Central memory CD4-positive, alpha-beta T cell (primary cell): ENCODE results near the gene TRIM52.
A peak's percentile ranks its signal among the peaks of the same experiment; 100 is the strongest.
"Not testable (repeated sequence)": the region's sequence is repeated elsewhere in the genome, so short reads cannot be mapped to it uniquely, and the experiment has no call there.

ENCODE experiments used
- DNase-seq: peaks from one replicate; pipeline ENCODE4 v3.0.0; 2022

TRIM52 gene

DNA sequence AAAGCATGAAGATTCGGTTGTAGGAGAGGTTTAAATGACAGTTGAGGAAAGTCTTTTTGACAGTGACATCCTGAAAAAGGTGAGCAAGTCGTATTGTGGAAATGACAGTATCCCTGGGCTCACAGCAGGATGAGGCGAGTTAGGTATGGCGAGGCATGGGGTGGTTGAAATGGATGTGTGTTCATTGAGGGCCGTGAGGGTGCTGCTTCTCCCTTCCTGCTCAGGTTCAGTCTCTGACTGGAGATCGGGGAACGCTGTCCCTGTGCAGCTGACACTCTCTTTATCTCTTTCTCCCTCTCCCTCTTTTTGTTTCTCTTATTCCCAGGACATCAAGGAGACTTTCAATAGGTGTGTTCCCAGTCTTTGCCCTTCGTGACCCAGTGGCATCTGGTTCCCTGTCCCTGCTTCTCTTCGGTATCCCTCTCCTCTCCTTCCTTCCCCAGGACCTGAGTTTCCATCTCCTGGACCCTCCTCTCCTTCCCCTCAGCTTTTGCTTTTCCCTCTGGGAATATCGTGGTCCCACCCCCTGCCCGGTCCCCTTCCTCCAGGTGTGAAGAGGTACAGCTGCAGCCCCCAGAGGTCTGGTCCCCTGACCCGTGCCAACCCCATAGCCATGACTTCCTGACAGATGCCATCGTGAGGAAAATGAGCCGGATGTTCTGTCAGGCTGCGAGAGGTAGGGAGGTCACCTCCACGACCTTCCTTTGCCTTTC is 27.7 kb downstream of the TRIM52 start:
- DNase-seq = no peak

DNA sequence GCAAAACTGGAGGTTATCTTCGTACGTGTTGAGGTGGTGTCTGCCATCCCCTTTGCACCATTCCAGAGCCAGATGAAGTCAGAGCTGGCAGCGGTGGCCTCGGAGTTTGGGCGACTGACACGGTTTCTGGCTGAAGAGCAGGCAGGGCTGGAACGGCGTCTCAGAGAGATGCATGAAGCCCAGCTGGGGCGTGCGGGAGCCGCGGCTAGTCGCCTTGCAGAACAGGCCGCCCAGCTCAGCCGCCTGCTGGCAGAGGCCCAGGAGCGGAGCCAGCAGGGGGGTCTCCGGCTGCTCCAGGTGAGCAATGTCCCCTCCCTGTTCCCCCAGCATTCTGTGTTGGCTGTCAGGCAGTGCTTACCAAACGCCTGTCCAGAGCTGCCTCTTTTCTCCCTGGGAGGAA is 28.4 kb downstream of the TRIM52 start:
- DNase-seq = no peak

DNA sequence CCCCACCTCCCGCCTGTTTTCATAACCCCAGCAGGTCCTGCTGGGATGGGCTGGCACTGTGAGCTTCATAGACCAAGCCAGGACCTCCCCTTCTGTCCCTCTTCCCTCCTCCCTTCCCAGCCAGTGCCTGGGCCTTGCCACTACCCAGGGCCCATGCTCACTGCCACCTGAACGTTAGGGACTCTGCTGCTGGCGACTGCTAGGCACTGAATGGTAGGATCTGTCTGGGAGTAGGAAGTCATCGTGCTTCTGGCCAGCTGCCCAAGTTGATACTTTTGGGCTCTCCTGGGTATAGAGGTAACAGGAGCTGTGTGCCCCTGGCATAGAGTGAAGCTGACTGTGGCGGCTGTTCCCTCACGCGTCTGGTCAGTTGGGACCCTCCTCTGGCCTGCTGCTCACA is 29.5 kb downstream of the TRIM52 start:
- DNase-seq = no peak

GRCh38 chr5:181230551-181230950 is 30.4 kb downstream of the TRIM52 start:
- DNase-seq = no peak

- no peak for DNase-seq
Measured at GRCh38 chr5:181229996-181230395, 30.9 kb downstream of the TRIM52 start.

DNA sequence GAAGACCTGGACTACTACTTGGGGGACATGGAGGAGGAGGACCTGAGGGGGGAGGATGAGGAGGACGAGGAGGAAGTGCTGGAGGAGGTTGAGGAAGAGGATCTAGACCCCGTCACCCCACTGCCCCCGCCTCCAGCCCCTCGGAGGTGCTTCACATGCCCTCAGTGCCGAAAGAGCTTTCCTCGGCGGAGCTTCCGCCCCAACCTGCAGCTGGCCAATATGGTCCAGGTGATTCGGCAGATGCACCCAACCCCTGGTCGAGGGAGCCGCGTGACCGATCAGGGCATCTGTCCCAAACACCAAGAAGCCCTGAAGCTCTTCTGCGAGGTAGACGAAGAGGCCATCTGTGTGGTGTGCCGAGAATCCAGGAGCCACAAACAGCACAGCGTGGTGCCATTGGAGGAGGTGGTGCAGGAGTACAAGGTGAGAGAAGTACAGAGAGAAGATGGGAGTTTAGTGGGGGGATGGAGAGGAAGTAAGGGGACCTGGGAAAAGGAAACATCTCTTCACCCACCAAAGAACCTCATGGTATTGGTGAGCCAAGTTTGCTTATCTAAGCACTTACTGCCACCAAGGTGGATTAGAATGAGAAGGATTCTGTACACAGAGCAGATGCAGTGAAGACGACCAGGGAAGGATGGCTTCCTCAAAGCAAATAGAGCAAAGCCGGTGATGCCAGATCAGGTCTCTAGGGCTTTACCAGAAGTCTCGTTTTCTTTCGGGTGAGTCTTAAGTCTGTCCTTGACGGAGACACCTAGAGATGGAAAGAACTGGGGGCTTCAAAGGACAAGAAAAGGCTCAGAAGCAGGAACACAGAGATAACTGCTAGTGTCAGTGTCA is 36.3 kb downstream of the TRIM52 start:
- DNase-seq = peak; percentile 43

DNA sequence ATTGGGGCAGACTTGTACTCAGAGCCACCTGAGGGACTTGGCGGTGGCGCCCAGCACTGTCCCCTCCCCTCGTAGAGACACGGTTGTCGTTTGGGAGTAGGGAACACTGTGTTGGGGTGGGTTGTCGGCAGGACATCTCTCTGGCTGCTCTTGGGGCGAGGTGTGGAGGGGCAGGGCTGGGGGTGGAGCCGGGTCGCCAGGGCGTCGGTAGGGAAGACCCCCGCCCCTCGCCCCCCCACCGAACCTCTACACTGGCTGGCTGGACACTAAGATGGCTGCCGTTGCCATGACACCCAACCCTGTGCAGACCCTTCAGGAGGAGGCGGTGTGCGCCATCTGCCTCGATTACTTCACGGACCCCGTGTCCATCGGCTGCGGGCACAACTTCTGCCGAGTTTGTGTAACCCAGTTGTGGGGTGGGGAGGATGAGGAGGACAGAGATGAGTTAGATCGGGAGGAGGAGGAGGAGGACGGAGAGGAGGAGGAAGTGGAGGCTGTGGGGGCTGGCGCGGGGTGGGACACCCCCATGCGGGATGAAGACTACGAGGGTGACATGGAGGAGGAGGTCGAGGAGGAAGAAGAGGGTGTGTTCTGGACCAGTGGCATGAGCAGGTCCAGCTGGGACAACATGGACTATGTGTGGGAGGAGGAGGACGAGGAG is 37.1 kb downstream of the TRIM52 start:
- DNase-seq = peak; percentile 54

GRCh38 chr5:181223058-181223728 is 37.8 kb downstream of the TRIM52 start, which contains the start of gene TRIM41:
Gene TRIM41 (plus strand): TSS chr5:181223281. CDS start chr5:181224000, 719 bp downstream.
- peak; percentile 97 for DNase-seq

DNA sequence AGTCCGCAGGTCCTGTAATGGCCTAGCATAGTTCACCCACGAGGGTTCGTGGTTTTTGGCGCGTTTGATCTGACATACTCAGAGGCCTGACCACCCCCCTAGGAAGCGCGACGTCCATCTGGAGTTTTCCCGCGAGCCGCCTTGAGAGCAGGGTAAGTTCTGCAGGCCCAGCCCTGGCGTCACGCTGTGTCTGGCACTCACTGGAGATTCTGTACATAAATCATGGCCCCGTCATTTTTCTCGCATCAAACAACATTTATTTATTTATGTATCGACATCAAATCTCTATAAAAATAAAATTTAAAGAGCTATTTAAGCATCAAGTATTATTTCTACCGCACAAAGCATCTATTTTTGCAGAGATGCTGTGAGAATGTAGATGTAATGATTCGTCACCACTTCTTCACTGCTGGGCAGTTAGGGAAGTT is 38.3 kb downstream of the TRIM52 start:
- DNase-seq = no peak

GRCh38 chr5:181221792-181222629 is 38.9 kb downstream of the TRIM52 start:
- peak; percentile 94 for DNase-seq

DNA sequence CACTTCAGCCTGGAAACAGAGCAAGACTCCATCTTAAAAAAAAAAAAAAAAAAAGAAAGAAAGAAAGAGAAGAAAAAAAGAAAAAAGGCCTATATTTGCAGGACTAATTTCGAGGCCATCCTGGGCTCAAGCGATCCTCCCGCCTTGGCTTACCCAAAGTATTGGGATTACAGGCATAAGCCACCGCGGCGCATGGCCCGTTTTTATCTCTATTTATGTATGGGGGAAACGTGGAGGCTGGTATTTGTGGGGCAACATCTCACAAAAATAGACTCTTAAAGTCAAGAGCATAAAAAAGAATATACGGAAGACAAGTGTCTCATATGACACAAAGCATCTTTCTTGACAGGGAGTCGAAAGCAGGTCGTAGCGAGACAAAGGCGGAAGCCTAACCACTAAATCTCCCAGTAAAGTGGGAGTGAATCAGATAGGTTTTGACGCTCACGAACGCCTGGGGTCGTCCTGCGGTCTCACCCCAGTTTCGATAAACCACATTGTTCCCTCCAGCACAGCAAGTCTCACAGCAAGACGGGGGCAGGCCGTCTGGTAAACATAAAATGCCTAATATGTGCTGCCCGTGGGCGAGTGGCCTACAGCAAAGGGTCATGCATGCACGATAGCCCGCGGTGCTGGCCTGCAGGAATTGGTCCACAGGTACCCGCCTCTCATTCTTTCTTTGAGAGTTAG is 39.7 kb downstream of the TRIM52 start:
- DNase-seq = peak; percentile 79

DNA sequence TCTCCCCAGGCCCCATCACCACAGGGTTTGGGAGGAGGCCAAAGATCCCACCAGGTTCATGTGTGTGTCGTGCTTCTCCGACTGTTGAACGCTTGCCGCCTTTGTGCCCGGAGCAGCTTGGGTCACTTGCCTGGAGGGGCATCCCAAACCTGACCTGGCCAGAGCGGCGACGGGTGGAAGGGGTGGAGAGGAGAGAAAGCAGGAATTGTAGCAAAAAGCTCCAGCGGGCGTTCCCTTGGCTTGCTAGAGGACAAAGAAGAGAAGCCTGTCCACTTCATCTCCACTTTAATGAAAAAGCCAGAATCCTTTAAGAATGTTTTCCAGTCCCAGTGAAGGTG is 40.8 kb downstream of the TRIM52 start:
- no peak for DNase-seq

- no peak for DNase-seq
Measured at GRCh38 chr5:181219262-181220177, 41.4 kb downstream of the TRIM52 start.

GRCh38 chr5:181218795-181219124 is 42.2 kb downstream of the TRIM52 start:
- no peak for DNase-seq

DNA sequence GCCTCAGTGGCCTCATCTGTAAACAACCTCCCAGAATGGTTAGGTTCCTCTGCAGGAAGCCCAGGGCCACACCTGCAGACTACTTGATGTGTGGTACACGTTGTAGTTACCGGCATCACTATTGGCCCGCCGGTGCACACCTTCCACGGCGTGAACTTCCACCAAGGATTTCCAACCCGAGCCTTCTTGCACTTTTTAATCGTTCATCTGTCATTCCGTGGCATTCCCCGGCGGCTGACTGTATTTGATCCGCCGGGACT is 43.2 kb downstream of the TRIM52 start:
- DNase-seq = no peak

DNA sequence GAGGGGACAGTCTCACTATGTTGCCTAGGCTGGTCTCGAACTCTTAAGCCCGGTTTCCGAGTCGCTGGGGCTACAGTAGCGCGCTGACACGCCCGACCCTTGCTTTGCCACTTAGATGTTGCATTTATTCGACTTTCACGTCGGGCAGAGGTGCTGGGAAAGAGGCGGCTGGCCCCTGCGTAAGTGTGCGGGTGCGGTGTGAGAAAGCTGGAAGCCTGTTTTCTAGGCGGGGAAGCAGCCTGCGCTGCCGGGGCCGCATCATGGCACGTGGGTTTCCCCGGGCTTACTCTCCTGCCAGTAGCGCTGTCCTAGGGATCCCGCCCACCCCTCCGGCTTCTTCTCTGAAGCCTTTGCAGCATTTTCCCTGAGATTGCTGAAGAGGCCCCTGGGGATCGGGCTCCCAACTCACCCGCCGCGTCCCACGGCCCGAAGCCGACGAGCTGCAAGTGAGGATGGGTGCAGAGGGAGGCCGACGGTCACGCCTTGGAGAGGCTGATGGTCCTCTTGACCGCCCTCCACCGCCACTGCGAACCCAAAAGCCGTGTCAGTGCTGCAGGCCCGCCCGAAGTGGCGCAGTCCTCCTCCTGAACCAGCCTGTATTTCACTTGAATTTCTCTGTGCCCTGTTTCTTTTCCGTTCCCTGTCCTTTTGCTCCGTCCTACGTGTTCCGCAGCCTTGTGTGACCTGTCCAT is 43.7 kb downstream of the TRIM52 start:
- peak; percentile 65 for DNase-seq

DNA sequence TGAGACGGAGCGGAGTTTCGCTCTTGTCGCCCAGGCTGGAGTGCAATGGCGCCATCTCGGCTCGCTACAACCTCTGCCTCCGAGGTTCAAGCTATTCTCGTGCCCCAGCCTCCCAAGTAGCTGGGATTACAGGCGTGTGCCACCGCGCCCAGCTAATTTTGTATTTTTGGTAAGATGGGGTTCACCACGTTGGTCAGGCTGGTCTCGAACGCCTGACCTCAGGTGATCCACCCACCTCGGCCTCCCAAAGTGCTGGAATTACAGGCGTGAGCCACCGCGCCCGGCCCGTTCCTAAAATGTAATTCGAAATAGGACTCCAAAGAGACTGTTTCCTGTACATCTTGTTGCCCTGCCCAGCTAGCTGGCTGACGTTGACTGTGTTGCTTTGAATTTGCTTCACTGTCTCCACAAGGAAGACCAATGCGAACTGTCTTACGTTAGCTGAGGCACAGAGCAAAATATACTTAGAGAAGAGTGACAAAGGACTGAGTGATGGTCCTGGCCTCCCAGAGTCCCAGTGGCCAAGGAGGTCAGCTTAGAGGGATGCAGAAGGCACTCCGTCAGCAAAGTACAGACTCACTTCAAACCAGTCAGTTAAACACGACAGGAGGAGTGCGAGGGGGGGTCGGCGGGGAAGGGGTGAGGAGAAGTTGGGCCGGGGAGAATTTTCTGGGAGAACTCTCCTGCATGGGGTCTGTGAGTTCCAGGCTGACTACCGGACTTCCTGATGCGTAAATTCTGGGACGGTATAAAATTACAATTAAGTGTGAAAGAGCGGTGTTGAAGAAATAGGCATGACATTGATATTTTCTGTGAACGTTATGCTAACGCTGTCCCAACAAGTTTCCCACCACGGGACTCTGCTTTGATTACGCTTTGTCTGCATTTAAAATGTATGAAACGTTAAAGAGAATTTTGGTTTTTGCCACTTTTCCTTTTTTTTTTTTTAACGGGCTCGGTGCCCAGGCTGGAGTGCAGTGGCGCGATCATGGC is 44.6 kb downstream of the TRIM52 start:
- DNase-seq = peak; percentile 36

GRCh38 chr5:181214249-181214648 is 46.7 kb downstream of the TRIM52 start:
- not testable (repeated sequence) for DNase-seq

DNA sequence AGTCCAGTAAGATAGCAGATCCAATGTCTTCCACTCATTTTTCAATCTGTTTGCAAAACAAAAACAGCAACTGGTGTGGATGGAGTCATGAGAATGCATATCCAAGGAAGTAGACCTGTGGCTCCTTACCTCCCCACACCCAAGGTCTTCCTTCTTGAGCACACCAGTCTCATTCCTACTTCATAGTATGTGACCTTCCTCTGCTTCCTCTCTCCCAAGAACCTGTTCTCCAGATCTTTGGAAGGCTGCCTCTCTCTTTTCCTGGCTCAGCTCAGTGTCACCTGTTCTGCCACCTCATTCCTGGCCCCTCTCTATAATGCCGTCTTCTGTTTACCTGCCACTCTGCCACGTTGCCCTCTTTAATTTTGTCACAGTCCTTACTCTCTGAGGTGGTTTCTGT is 48.0 kb downstream of the TRIM52 start:
- DNase-seq = no peak
